ENCODE results near the gene CEP68. TPM values are rescaled to one million over a fixed set of nuclear protein-coding genes. Genes with fewer than 3 reads are reported as not detected.

CEP68 gene
- total and polyA plus RNA-seq, 2 donors (not counting 1 experiment from before 2014, with no cell fraction given) = 8.5 to 12.7 TPM

DNA sequence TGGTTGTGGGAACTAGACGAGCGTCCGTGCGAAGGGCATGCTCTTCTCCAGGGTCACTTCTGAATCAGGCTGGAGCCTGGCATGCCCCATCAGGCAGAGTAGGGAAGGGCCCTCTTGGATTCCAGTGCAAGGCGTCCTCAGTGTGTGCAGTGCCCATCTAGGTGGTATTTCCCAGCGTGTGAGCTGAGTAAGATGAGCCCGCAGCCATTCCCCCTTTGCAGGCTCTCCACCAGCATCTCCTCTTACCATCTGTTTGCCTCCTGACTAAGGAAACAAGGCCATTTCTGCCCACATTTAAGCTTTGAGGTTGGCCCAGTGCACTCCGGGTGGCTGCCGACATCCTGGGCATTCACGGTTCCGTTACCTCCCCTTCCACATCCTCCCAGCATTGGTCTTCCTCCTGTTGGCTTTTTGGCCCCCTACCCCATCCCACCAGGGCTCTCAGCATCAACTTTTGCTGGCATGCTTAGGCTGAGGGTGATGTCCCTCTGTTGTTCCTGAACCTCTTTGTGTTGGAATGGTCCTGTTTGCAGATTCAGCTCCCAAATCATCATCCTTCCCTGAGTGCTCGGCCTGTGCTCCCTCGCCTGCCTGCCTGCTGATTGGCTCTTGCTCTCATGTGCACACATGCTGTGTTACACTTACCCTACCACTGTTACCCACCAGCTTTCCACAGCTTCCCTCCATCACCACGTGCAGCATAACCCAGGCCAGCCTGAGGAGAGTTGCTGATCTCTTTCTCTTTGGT is 11.8 kb downstream of the CEP68 start:
- H3K27ac ChIP-seq (ENCODE audit: insufficient read depth, low read length) = no peak overlapping the region
- H3K4me3 ChIP-seq (replicated peaks in 1 of 4; ENCODE audit: control extremely low read depth in 1 of 4, insufficient read depth in 1 of 4, low read depth in 3 of 4, low read length in 4 of 4) = no peak overlapping the region
- H4K20me1 ChIP-seq (ENCODE audit: control insufficient read depth, extremely low read depth, insufficient read depth, low read length) = no peaks in the 10 kb centered on the region

DNA sequence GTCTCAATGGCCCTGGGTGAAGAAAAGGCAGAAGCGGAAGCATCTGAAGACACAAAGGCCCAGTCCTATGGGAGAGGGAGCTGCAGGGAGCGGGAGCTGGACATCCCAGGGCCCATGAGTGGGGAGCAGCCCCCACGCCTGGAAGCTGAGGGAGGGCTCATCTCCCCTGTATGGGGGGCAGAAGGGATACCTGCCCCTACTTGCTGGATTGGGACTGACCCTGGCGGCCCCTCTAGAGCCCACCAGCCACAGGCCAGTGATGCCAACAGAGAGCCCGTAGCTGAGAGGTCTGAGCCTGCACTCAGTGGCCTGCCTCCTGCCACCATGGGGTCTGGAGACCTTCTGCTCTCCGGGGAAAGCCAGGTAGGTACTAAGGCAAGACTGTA is 13.2 kb downstream of the CEP68 start:
- Histone ChIP-seq H3K9me3 (ENCODE audit: control insufficient read depth, insufficient read depth, low read depth, low read length) (no peaks in the 10 kb centered on the region), H3K4me3 (replicated peaks in 1 of 4; ENCODE audit: control extremely low read depth in 1 of 4, insufficient read depth in 1 of 4, low read depth in 3 of 4, low read length in 4 of 4) (no peak overlapping the region), H3K4me1 (ENCODE audit: control insufficient read depth, extremely low read depth, insufficient read depth, low read length) (peaks cover 18% of the 10 kb centered on the region), H3K79me2 (ENCODE audit: control insufficient read depth, insufficient read depth, low read length) (peaks cover 5% of the 10 kb centered on the region), H3K27me3 (ENCODE audit: control insufficient read depth, insufficient read depth, low read length) (no peaks in the 10 kb centered on the region), H2AFZ (ENCODE audit: low read length) (no peak overlapping the region), H3K4me2 (ENCODE audit: extremely low read depth, insufficient read depth, low read length) (no peak overlapping the region), H3K27ac (ENCODE audit: insufficient read depth, low read length) (no peak overlapping the region), H3K36me3 (ENCODE audit: control insufficient read depth, insufficient read depth, low read length) (peaks cover 14% of the 10 kb centered on the region), H3K9ac (ENCODE audit: insufficient read depth, low read length) (no peak overlapping the region), H4K20me1 (ENCODE audit: control insufficient read depth, extremely low read depth, insufficient read depth, low read length) (no peaks in the 10 kb centered on the region)
- no peak for TF ChIP-seq EZH2 (IDR thresholded peaks at IDR 0.05; ENCODE audit: low read length, missing control alignments)
- TF ChIP-seq, protein P1, sequence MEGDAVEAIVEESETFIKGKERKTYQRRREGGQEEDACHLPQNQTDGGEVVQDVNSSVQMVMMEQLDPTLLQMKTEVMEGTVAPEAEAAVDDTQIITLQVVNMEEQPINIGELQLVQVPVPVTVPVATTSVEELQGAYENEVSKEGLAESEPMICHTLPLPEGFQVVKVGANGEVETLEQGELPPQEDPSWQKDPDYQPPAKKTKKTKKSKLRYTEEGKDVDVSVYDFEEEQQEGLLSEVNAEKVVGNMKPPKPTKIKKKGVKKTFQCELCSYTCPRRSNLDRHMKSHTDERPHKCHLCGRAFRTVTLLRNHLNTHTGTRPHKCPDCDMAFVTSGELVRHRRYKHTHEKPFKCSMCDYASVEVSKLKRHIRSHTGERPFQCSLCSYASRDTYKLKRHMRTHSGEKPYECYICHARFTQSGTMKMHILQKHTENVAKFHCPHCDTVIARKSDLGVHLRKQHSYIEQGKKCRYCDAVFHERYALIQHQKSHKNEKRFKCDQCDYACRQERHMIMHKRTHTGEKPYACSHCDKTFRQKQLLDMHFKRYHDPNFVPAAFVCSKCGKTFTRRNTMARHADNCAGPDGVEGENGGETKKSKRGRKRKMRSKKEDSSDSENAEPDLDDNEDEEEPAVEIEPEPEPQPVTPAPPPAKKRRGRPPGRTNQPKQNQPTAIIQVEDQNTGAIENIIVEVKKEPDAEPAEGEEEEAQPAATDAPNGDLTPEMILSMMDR (conservative IDR thresholded peaks at IDR 0.05 in 1 of 2, IDR thresholded peaks at IDR 0.05 in 1 of 2; ENCODE audit: low read depth in 1 of 2, low read length in 2 of 2) = no peak
- DNase-seq (ENCODE audit: low read depth in 2 of 2) = no peak

More for the DNA sequence above, 11.8 kb downstream of the CEP68 start:
- Histone ChIP-seq H3K27me3 (ENCODE audit: control insufficient read depth, insufficient read depth, low read length) (no peaks in the 10 kb centered on the region), H3K4me2 (ENCODE audit: extremely low read depth, insufficient read depth, low read length) (no peak overlapping the region), H3K79me2 (ENCODE audit: control insufficient read depth, insufficient read depth, low read length) (peaks cover 8% of the 10 kb centered on the region), H3K4me1 (ENCODE audit: control insufficient read depth, extremely low read depth, insufficient read depth, low read length) (peaks cover 21% of the 10 kb centered on the region), H3K9ac (ENCODE audit: insufficient read depth, low read length) (no peak overlapping the region), H3K9me3 (ENCODE audit: control insufficient read depth, insufficient read depth, low read depth, low read length) (no peaks in the 10 kb centered on the region), H3K36me3 (ENCODE audit: control insufficient read depth, insufficient read depth, low read length) (peaks cover 11% of the 10 kb centered on the region), H2AFZ (ENCODE audit: low read length) (no peak overlapping the region)
- TF ChIP-seq, protein P1 (conservative IDR thresholded peaks at IDR 0.05 in 1 of 2, IDR thresholded peaks at IDR 0.05 in 1 of 2; ENCODE audit: low read depth in 1 of 2, low read length in 2 of 2) = no peak
- TF ChIP-seq EZH2 (IDR thresholded peaks at IDR 0.05; ENCODE audit: low read length, missing control alignments) = no peak
- no peak for DNase-seq (ENCODE audit: low read depth in 2 of 2)

DNA sequence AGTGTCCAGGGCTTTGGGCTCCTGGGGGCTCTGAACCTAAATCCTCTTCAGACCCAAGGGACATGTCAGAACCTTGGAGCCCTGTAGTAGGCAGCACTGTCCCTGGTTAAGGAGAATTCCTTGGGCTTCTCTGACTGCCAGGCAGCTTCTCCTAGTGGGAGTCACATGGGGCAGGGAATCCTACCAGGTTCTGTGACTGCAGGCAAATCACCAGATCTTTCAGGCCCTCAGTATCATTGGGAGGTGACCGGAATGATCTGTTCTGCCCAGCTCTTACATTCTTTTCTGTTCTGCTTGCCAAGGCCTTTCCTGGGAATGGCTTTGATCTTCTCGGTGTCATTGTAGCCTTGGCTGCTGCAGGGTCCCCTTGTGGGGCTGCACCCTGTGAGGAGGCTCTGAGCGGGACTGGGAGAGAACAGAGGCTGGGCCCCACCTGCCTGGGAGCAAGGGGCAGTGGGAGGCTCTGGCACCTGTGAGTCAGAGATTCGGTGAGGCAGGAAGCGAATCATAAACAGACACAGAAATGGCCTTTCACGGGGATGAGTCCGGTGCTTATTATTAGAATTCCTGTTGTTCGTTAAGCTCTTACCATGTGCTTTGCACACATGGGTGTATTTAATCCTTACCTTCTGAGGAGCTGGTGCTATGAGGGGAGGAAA is 14.1 kb downstream of the CEP68 start:
- Histone ChIP-seq H4K20me1 (ENCODE audit: control insufficient read depth, extremely low read depth, insufficient read depth, low read length) (no peaks in the 10 kb centered on the region), H2AFZ (ENCODE audit: low read length) (no peak overlapping the region), H3K27me3 (ENCODE audit: control insufficient read depth, insufficient read depth, low read length) (no peaks in the 10 kb centered on the region), H3K36me3 (ENCODE audit: control insufficient read depth, insufficient read depth, low read length) (peaks cover 14% of the 10 kb centered on the region), H3K9ac (ENCODE audit: insufficient read depth, low read length) (no peak overlapping the region), H3K9me3 (ENCODE audit: control insufficient read depth, insufficient read depth, low read depth, low read length) (no peaks in the 10 kb centered on the region), H3K4me2 (ENCODE audit: extremely low read depth, insufficient read depth, low read length) (no peak overlapping the region), H3K4me3 (replicated peaks in 1 of 4; ENCODE audit: control extremely low read depth in 1 of 4, insufficient read depth in 1 of 4, low read depth in 3 of 4, low read length in 4 of 4) (no peak overlapping the region), H3K27ac (ENCODE audit: insufficient read depth, low read length) (peak overlapping the region; percentile 37), H3K4me1 (ENCODE audit: control insufficient read depth, extremely low read depth, insufficient read depth, low read length) (peaks cover 15% of the 10 kb centered on the region), H3K79me2 (ENCODE audit: control insufficient read depth, insufficient read depth, low read length) (peaks cover 5% of the 10 kb centered on the region)
- TF ChIP-seq EZH2 (IDR thresholded peaks at IDR 0.05; ENCODE audit: low read length, missing control alignments) = no peak
- TF ChIP-seq, protein P1 (conservative IDR thresholded peaks at IDR 0.05 in 1 of 2, IDR thresholded peaks at IDR 0.05 in 1 of 2; ENCODE audit: low read depth in 1 of 2, low read length in 2 of 2) = peak in 1 of 2 donors; percentile 26
- DNase-seq (ENCODE audit: low read depth in 2 of 2) = peak; percentile 31 to 54
